ENCODE data around the gene FAM131A.

FAM131A gene

GRCh38 chr3:184343200-184343876 lies 5.9 kb downstream of the FAM131A start:
- DNase-seq, result no peak

- no peak for DNase-seq
Measured at GRCh38 chr3:184344579-184345316, 7.3 kb downstream of the FAM131A start.

DNA sequence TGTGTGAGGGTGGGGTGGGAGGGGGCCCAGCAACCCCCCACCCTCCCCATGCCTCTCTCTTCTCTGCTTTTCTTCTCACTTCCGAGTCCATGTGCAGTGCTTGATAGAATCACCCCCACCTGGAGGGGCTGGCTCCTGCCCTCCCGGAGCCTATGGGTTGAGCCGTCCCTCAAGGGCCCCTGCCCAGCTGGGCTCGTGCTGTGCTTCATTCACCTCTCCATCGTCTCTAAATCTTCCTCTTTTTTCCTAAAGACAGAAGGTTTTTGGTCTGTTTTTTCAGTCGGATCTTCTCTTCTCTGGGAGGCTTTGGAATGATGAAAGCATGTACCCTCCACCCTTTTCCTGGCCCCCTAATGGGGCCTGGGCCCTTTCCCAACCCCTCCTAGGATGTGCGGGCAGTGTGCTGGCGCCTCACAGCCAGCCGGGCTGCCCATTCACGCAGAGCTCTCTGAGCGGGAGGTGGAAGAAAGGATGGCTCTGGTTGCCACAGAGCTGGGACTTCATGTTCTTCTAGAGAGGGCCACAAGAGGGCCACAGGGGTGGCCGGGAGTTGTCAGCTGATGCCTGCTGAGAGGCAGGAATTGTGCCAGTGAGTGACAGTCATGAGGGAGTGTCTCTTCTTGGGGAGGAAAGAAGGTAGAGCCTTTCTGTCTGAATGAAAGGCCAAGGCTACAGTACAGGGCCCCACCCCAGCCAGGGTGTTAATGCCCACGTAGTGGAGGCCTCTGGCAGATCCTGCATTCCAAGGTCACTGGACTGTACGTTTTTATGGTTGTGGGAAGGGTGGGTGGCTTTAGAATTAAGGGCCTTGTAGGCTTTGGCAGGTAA lies 8.1 kb downstream of the FAM131A start:
- peak; percentile 23 for DNase-seq

GRCh38 chr3:184346480-184347190 lies 9.2 kb downstream of the FAM131A start:
- DNase-seq, result no peak

DNA sequence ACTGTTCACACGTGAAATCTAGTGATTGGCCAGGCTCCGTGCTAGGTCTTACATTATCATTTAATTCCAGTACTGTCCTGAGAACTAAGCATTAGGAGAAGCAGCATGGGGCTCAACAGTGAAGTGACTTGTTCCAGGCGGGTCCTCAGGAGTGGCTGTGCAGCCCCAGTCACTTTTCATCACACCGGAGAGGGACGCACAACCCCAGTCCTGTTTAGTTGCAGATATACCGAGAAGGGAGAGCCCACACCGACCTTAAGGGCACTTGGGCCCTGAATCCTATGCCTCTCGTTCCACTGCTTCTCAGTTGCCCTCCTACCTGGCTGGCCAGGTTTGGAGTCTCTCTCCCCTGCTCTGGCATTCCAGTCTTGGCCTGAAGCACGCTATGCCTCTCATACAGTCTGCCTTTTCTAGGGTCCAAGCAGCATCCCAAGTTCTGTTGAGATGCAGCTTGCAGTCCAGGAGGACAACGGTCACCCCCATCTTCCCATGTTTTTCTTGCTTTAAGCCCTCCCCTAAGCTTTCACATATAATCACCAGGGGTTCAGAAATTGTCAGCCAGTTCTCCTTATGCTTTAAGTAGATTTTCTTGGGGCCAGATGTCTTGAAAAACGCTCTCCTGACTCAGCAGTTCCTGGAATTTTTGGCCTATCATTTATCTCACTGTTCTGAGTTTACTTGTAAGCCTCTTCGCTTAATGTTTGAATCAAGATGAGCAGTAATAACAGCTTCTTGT lies 10.1 kb downstream of the FAM131A start:
- no peak for DNase-seq

DNA sequence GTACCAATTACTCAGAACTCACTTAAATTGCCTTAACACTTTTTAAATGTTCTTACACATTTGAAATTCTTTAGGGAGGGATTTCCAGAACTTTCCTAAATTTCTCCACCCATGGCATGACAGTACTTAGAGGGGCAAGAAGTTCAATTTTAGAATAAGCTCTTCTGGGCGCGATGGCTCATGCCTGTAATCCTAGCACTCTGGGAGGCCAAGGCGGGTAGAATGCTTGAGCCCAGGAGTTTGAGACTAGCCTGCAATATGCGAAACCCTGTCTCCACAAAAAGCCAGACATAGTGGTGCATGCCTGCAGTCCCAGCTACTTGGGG lies 10.6 kb downstream of the FAM131A start:
- no peak for DNase-seq

- DNase-seq, result no peak
Measured at GRCh38 chr3:184349563-184350470, 12.4 kb downstream of the FAM131A start.

GRCh38 chr3:184350618-184351017 lies 13.2 kb downstream of the FAM131A start:
- no peak for DNase-seq

DNA sequence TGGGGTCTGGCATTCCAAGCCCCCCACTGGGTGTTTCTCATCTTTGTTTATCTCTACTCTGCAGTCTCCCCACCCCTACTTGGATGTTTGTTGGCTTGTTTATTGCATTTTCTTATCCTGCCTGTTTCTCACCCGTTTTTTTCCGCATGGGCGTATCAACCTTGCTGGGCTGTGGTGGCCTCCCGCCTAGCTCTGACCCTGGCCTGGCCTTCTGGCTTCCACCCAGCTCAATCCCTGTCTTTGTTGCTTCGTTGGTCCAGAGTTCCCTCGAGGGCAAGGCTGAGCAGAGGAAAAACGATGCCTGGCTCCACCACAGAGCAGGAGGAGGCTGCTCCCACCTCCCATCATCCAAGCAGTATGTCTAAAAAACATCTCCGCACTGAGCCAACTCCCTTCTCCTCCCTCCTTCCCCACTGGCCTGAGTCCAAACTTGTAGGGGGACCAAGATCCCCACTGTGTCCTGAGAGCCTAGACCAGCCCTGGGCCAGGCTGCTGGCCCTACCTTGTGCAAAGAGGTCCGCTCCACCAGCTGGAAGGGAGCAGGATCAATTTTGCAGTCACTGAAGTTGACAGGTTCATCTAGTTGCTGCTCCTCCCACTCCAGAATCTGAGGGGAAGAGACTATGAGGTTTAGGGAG lies 14.2 kb downstream of the FAM131A start:
- no peak for DNase-seq

GRCh38 chr3:184352149-184352785 lies 14.9 kb downstream of the FAM131A start:
- no peak for DNase-seq

GRCh38 chr3:184352897-184353545 lies 15.6 kb downstream of the FAM131A start:
- no peak for DNase-seq

DNA sequence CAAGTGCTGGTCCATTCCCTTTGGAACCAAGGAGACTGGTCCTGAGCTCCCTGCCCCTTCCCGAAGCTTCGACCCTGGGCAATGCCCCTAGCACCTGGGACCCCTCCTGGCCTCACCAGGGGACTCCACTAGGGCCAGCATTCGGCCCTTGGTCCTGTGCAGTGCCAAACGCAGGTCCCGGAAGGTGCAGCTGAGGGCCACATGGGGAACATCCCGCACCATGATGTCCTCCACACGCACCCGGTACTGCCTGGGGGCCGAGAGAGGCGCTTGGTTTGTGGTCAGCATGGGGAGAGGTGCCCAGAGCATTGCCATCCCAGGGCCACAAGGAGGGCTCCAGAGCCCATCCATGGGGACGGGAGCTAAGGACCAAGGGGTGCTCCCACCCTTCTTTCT lies 16.1 kb downstream of the FAM131A start:
- DNase-seq, result no peak

DNA sequence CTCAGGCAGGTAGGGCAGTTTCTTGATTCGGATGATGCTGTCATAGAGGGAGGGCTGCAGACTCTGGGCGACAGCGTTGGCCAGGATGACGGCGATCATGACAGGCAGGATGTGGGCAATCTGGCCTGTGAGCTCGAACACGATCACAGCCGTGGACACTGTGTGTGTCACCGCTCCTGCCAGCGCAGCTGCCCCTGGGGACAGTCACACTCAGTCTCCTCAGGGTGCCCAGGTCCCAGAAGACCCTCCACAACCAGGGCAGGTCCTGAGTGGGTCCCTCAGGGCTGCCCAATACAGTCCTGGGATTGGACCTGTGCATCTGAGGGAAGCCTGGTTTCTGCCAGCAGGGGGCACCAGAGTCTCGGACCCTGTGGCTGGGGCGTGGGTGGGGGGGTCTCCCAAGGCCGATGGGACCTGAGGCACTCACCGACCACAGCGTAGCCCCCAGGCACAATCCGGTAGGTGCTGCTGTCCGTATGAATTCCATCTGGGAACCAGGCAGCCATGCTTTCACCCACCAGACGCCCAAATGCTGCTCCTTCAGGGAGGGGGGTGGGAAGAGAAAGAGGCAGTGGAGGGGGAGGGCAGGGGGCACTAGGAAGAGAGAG lies 16.8 kb downstream of the FAM131A start:
- peak; percentile 71 for DNase-seq

DNA sequence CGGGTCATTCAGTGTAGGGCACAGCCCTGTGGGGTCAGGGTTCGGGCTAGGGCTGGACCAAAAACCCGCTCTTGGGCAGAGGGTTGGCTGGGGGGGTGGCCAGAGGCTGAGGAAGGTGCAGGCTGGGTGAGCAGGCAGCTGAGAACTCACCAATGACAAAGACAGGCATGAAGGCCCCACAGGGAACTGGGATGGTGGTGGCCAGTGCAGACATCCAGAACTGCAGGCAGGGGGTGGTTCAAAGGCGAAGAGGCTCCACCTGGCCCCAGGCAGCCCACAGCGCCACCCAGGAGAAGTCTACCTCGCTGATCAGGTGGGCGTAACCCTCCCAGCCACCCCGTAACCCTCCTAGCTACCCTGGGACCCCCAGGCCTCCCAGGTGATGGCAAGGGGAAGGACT lies 17.4 kb downstream of the FAM131A start:
- no peak for DNase-seq

DNA sequence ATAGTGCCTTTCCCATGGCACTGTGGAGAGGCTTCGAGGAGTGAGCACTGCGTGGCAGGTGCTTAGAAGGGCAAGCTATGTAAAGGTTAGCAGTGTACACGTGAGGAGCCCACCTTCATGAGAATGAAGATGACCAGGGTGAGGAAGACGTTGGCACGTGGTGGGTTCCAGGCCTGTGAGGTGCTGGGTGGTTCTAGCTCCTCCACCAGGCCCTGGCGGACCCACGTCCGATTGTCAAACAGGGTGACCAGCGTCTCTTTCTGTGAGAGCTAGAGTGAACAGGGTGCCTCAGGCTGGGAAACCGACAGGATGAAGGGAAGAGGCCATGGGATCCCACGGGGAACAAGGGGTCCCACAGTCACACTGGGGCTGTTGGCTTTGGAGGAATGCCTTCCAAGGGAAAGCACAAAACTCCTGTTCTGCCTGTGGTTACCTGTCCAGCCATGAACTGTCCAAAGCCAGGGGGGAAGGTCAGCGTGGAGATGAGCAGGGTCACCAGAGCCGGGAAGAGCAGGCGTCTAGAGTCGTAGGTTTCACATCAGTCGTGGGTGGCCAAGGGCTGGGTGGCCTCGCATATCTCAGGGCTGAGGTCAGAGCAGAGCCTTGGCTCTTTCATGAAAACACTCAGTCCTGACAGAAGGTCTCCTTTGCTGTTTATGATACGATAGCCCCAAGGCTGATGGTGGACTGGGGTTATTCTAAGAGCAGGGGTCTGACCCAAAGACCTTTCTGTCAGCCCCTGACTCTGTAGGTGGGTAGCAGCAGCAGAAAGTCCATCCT lies 18.1 kb downstream of the FAM131A start:
- DNase-seq, result no peak

DNA sequence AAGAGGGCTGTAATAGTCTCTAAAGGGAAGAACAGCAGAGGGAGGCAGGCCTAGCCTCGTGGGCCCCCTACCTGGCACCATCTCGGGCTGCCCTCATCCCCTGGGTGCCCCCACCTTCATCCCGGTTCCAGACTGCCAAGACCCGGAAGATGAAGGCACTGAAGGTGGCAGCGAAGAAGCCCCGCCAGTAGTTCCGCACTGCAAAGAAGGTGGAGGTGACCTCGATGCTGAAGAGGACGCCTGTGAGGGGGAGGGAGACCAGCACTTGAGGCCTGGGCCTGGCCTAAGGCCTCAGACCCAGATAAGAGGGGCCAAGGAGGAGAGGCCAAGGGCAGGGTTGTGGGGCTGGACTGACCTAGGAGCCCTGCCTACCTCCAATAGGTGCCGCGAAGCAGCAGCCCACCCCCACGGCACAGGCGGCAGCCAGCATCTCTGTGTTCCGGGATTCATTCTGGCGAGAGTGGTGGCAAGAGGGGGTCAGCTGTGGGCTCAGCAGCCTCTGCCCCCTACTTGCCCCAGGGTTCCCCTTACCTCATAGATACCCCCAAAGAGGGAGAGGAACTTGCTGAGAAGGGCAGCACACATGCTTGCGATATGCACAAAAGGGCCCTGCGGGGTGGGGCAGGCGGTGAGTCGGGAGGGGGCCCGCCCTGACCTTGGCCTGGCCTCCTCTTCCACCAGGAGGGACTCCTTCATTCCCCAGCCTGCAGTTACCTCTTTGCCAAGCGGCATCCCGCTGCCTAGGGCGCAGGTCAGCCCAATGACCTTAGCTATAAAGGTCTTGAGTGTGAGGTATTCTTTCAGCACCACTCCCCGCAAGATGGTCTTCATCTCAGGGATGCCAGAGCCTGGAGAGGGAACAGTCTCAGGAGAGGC lies 20.1 kb downstream of the FAM131A start:
- DNase-seq, result no peak

GRCh38 chr3:184358124-184358767 lies 20.8 kb downstream of the FAM131A start:
- no peak for DNase-seq

All from activated CD4-positive, alpha-beta T cell treated with anti-CD3 and anti-CD28 coated beads, Interleukin-2, Interleukin-6, amounts not matched to agents 100 ng/mL and 50 ng/mL, durations not matched to agents 16 hours and 8 hours (primary cell).